Stomach (tissue), 9 donors: ENCODE data around the gene TCTN2. TPM values are rescaled to one million over a fixed set of nuclear protein-coding genes. Genes with fewer than 3 reads are reported as not detected.

Experiments
- DNase-seq, 2 donors: peaks; one replicate each; pipeline versions ENCODE4 v3.0.0 to v3.0.0-alpha.2; 2013 to 2019
- H3K27ac ChIP-seq, 5 donors: fragments of 200-600 bp in 4 of 5; sonication (generic) in 4 of 5; one replicate each; pipeline ENCODE4 v1.5.1; 2013 to 2019; ENCODE audit warnings: mild to moderate bottlenecking in 1 of 5, moderate library complexity in 1 of 5
- H3K27me3 ChIP-seq, 3 donors: fragments of 200-600 bp; sonication (generic); one replicate each; pipeline ENCODE4 v1.5.1; 2017 to 2019; ENCODE audit warnings: mixed run types in 1 of 3
- H3K36me3 ChIP-seq, 4 donors: fragments of 200-600 bp; sonication (generic); 1 replicate in 3 of 4; 2 replicates in 1 of 4; pipeline ENCODE4 v1.5.1; 2016 to 2019
- H3K4me1 ChIP-seq, 4 donors: fragments of 200-600 bp; sonication (generic); one replicate each; pipeline ENCODE4 v1.5.1; 2016 to 2019
- H3K4me3 ChIP-seq, 4 donors: fragments of 200-600 bp; sonication (generic) in 3 of 4; one replicate each; pipeline ENCODE4 v1.5.1; 2016 to 2019; ENCODE audit warnings: mild to moderate bottlenecking in 1 of 4
- H3K9me3 ChIP-seq, 4 donors: fragments of 200-600 bp; sonication (generic); one replicate each; pipeline ENCODE4 v1.5.1; 2016 to 2019
- CTCF ChIP-seq, 7 experiments: fragments of 450-650 bp in 4 of 7; fragments of 200-600 bp in 3 of 7; sonication (generic) in 3 of 7; IDR thresholded peaks; one replicate each; pipeline ENCODE4 v1.5.1; 2016 to 2019; ENCODE audit warnings: antibody characterized with exemption in 7 of 7, control low read depth in 2 of 7, mild to moderate bottlenecking in 1 of 7
- EP300 ChIP-seq: sonication (generic); formaldehyde crosslinking; IDR thresholded peaks from one replicate; pipeline ENCODE4 v1.6.1; 2017; ENCODE audit warnings: antibody characterized with exemption
- POLR2A ChIP-seq, 4 donors: fragments of 450-650 bp; IDR thresholded peaks; one replicate each; pipeline ENCODE4 v1.6.1; 2016; ENCODE audit warnings: antibody characterized with exemption in 4 of 4, control low read depth in 2 of 4, mild to moderate bottlenecking in 1 of 4, moderate library complexity in 1 of 4
- POLR2AphosphoS5 ChIP-seq, 3 donors: sonication (generic); formaldehyde crosslinking; IDR thresholded peaks; one replicate each; pipeline ENCODE4 v1.6.1; 2016; ENCODE audit warnings: antibody characterized with exemption in 3 of 3
- WGBS, 5 donors: extraction: QIAGEN DNeasy Blood & Tissue Kit in 3 of 5; methylation state at CpG; one replicate each; pipeline versions ENCODE4 v1.1.5 to v1.1.7; 2013 to 2018; 5-methylcytosine and 5-hydroxymethylcytosine counted together
- intact Hi-C: fragments of 100-400 bp; cut with DNase I; formaldehyde crosslinking; loops from one replicate; pipeline ENCODE4 v1.15.1; 2023; ENCODE audit warnings: low total_unique reads
- polyA plus RNA-seq, 3 donors: library from polyadenylated mRNA; stranded (reverse); fragments of 200-250 nt; gene quantifications; one replicate each; pipeline ENCODE4 v1.2.3, GENCODE V29; 2013
- total RNA-seq, 5 donors: library from RNA; depleted of rRNA; stranded (reverse); fragments of >200 nt; gene quantifications; one replicate each; pipeline versions ENCODE4 v1.1.0 to v1.2.3, GENCODE V29; 2014 to 2016
- donor health status: healthy with polysubstance abuse.
- donor health status: Bipolar disorder and iron deficiency.
- donor health status: healthy.

Gene TCTN2
- total and polyA plus RNA-seq, 8 donors, result 1.2 to 24.1 (median 6.0) TPM

- H3K27ac ChIP-seq, result no peak overlapping the region
- H3K36me3 ChIP-seq, result peaks cover 6 to 96% (median 80%) of the 10 kb centered on the region in 4 donors
- 93 to 97% (median 97%) methylated on average over 18 of the region's 18 CpGs for WGBS, 5 donors
- H3K4me1 ChIP-seq, result no peaks in the 10 kb centered on the region
- H3K27me3 ChIP-seq, result no peaks in the 10 kb centered on the region
- TF ChIP-seq POLR2AphosphoS5 (IDR thresholded peaks at IDR 0.05), result no peak
- no peak for TF ChIP-seq EP300
- no peak for TF ChIP-seq CTCF (IDR thresholded peaks at IDR 0.05)
- no peak for TF ChIP-seq POLR2A (IDR thresholded peaks at IDR 0.05)
- no peaks in the 10 kb centered on the region for H3K9me3 ChIP-seq
- DNase-seq, result no peak
- no peak overlapping the region for H3K4me3 ChIP-seq
- intact Hi-C loops, result no loop called here
Measured at GRCh38 chr12:123686636-123687190, 15.8 kb downstream of the TCTN2 start.

GRCh38 chr12:123690191-123690840, 19.4 kb downstream of the TCTN2 start:
- Histone ChIP-seq H3K27ac (no peak overlapping the region), H3K4me1 (no peaks in the 10 kb centered on the region), H3K27me3 (no peaks in the 10 kb centered on the region), H3K4me3 (no peak overlapping the region), H3K9me3 (no peaks in the 10 kb centered on the region), H3K36me3 (peaks cover 6 to 94% (median 75%) of the 10 kb centered on the region in 4 donors)
- no peak for TF ChIP-seq POLR2AphosphoS5 (IDR thresholded peaks at IDR 0.05)
- no peak for TF ChIP-seq EP300
- TF ChIP-seq CTCF (IDR thresholded peaks at IDR 0.05), result no peak
- no peak for TF ChIP-seq POLR2A (IDR thresholded peaks at IDR 0.05)
- DNase-seq, result no peak
- intact Hi-C loops, result no loop called here
- WGBS, 5 donors, result 80 to 88% (median 82%) methylated on average over 8 of the region's 8 CpGs

GRCh38 chr12:123696207-123696606, 25.3 kb downstream of the TCTN2 start:
- WGBS, 5 donors, result 26 to 55% (median 52%) methylated on average over 8 of the region's 8 CpGs

GRCh38 chr12:123696646-123697045, 25.7 kb downstream of the TCTN2 start:
- intact Hi-C loops, result no loop called here
- Histone ChIP-seq H3K4me3 (peak overlapping the region in 1 of 4 donors; percentile 7), H3K4me1 (peaks cover 0 to 6% (median 2%) of the 10 kb centered on the region in 4 donors), H3K9me3 (no peaks in the 10 kb centered on the region), H3K36me3 (peaks cover 11 to 97% (median 82%) of the 10 kb centered on the region in 4 donors), H3K27ac (peak overlapping the region; percentile 13 to 77 (median 61)), H3K27me3 (no peaks in the 10 kb centered on the region)
- WGBS, 5 donors, result 24 to 49% (median 46%) methylated on average over 4 of the region's 4 CpGs
- peak in 1 of 2 donors; percentile 70 for DNase-seq
- TF ChIP-seq POLR2A (IDR thresholded peaks at IDR 0.05) (no peak), EP300 (no peak), CTCF (IDR thresholded peaks at IDR 0.05) (no peak), POLR2AphosphoS5 (IDR thresholded peaks at IDR 0.05) (no peak)

More at GRCh38 chr12:123696207-123696606, 25.3 kb downstream of the TCTN2 start:
- peak in 1 of 3 donors; percentile 63 for TF ChIP-seq POLR2AphosphoS5 (IDR thresholded peaks at IDR 0.05)
- TF ChIP-seq EP300, result no peak
- Histone ChIP-seq H3K4me1 (peaks cover 0 to 6% (median 2%) of the 10 kb centered on the region in 4 donors), H3K27me3 (no peaks in the 10 kb centered on the region), H3K4me3 (peak overlapping the region in 2 of 4 donors; percentile 5 to 7), H3K36me3 (peaks cover 11 to 98% (median 80%) of the 10 kb centered on the region in 4 donors), H3K27ac (peak overlapping the region in 4 of 5 donors; percentile 47 to 77 (median 64)), H3K9me3 (no peaks in the 10 kb centered on the region)
- DNase-seq, result peak; percentile 47 to 53
- intact Hi-C loops, result no loop called here
